HG02642 (cell line): ENCODE data around the gene SPARCL1.
"Not testable (repeated sequence)": the region's sequence is repeated elsewhere in the genome, so short reads cannot be mapped to it uniquely, and the experiment has no call there.

Source experiments
- ATAC-seq: cut with Tn5 transposase; IDR thresholded peaks from one replicate; pipeline ENCODE4 v1.9.1; 2021; ENCODE audit warnings: mild to moderate bottlenecking; ENCODE audit not compliant: unreplicated experiment, poor library complexity

The SPARCL1 gene

GRCh38 chr4:87506974-87507701, 22.0 kb downstream of the SPARCL1 start:
- no peak for ATAC-seq

- no peak for ATAC-seq
These were observed 23.3 kb downstream of the SPARCL1 start for GRCh38 chr4:87505862-87506261.

DNA sequence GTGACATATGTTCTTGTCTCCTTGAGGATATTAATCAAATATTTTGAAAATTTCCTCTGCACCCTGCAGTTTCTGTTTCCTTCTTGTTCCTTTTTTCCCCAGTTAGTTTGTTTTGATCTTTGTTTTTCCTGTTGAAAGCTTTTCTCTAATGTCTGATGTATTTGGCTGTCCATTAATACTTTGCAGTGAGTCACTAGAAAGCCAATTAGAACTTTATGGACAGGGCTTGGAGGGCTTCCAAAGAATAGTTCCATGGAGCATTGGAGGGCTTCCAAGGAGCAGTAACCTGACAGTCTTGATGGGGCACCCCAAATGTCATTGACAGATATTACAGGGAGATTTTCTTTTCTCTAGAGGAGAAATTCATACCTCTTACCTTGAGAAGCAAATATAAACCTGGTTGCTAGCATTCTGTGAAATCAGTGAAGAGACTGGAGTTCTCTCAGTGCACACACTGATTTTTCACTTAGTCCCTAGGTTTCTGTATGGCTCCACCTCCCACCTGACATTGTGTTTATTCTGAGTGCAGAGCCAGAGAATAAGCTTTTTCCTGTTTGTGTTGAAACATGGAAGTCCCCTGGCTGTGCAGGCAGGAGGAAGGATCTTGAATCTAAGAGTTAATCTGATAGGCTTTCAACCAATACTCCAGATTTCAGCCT, 26.5 kb downstream of the SPARCL1 start:
- ATAC-seq, result no peak

DNA sequence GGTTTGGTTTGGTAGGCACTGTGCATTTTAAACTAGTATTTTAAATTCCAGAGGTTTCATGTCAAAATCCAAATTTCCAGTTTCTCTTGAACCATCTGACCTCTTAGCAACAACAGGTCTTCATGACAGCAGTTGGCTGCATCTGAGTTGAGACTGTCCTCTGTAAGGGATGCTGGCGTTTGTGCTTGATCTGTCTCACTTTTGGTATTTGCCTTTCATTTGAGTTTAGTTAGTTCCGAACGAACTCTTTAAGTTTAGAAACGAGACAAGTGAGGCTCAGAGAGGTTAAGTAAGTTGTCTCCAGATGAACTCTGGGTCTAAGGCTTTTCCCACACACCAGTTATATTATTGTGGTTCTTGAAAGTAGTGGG, 29.1 kb downstream of the SPARCL1 start:
- ATAC-seq, result peak; percentile 51

- ATAC-seq, result peak; percentile 84
These were observed 29.6 kb downstream of the SPARCL1 start for GRCh38 chr4:87499403-87500091.

GRCh38 chr4:87498446-87498900, 30.7 kb downstream of the SPARCL1 start:
- peak; percentile 53 for ATAC-seq

GRCh38 chr4:87497578-87497977, 31.6 kb downstream of the SPARCL1 start:
- no peak for ATAC-seq

DNA sequence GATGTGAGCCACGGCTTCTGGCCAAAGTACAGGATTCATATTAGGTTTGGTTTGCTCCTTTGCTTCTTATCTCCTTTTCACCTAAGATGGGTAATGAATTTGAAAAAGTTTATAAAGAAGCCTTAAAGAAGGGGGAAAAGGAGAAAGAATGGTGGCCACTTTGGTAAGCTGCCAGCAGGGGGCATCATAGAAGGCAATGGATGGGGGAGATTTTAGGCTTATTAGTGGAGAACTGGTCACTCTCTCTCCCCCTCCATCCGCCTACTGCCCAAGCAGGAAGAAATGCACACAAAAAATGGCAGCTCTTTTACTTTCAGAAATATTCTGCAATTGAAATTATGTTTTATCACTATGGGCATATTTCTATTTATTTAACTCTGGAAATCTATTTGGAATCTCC, 32.0 kb downstream of the SPARCL1 start:
- no peak for ATAC-seq

DNA sequence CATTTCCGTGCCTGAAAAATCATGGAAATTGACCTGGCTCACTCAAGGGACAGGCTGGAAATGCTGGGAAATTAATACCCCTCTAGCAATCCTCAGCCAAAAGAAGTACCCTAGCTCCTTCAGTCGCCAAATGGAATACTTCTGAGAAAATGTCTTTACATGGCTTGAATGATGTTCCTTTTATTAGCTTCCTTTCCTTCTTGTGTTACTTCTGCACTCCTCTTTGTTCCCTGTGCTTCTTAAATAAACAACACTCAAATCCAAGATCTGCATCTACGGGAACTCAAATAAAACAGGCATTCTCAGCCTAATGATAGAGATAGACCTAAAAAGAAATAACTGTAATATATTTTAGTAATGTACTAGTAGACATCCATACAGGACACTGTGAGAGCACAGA, 36.1 kb downstream of the SPARCL1 start:
- no peak for ATAC-seq

DNA sequence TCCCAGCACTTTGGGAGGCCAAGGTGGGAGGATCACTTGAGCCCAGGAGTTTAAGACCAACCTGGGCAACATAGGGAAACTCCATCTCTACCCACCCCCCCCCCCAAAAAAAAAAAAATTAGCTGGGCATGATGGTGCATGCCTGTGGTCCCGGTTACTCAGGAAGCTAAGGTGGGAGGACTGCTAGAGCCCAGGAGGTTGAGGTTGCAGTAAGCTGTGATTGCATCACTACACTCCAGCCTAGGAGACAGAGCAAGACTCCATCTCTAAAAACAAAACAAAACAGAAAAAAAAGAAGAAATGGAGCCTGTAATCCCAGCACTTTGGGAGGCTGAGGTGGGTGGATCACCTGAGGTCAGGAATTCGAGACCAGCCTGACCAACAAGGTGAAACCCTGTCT, 37.3 kb downstream of the SPARCL1 start:
- ATAC-seq, result not testable (repeated sequence)

- no peak for ATAC-seq
These were observed 37.7 kb downstream of the SPARCL1 start for GRCh38 chr4:87491436-87491835.

- ATAC-seq, result no peak
These were observed 38.4 kb downstream of the SPARCL1 start for GRCh38 chr4:87490664-87491369.

GRCh38 chr4:87489678-87490077, 39.5 kb downstream of the SPARCL1 start:
- ATAC-seq, result no peak

GRCh38 chr4:87488666-87489065, 40.5 kb downstream of the SPARCL1 start:
- not testable (repeated sequence) for ATAC-seq

GRCh38 chr4:87483247-87483646, 45.9 kb downstream of the SPARCL1 start:
- ATAC-seq, result not testable (repeated sequence)

DNA sequence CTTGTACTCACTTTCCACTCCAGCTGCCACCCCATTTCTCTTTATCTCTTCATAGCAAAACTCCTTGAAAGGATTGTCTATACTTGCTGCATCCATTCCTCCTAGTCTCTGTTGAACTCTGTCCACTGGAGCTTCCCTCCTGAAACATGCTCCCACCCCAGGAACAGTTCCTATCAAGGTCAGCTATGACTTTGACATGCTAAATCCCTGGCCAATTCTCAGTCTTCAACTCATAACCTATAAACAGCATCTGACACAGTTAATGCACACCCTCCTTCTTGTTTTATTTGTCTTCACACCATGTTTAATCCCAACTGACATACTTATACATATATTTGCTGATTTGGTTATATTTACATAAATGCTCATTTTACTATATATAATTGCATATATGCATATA, 47.8 kb downstream of the SPARCL1 start:
- ATAC-seq, result no peak

DNA sequence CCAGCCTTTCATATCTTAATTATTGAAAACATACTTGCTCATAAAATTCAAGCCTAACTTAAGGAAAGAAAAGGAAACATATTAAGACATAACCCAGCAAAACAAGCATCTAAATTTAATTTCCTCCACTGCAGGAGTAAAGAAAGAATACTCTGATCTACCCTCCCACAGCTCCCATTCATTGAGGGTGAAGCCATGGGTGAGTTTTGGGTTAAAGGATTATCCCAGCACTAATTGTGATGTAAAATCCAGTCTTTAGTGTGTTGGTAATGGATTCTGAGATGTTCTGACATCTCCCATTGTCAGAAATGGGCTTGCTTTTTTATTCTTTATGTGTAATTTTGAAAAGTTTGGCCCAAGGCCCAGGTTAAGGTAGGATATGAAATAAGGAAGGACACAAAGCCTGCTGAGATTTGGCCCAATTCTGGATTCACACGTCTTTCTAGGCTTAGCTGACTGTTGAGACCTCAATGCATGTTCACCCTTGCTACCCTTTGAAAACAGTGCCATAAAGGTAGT, 50.4 kb downstream of the SPARCL1 start:
- no peak for ATAC-seq

DNA sequence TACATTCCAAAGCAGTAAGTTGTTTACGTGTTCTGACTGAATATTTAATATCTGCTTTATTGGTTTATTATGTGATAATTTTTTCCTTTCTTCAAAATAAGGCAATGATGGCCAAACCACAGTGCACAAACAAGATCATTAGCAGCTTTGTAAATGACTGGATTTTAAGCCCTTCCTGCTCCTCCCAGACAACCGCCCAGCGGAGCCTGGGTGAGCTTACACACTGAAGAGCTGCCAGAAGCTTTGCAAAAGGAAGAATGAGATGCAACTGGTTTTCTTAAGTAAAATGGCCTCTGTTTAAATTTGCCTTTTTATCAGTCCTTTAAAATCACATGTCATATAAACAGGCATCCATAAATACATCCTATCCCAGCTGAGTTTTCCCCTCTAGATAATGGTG, 52.2 kb downstream of the SPARCL1 start:
- ATAC-seq, result no peak

- no peak for ATAC-seq
These were observed 59.8 kb downstream of the SPARCL1 start for GRCh38 chr4:87469390-87469789.

- ATAC-seq, result peak; percentile 45
These were observed 63.3 kb downstream of the SPARCL1 start for GRCh38 chr4:87465739-87466366.
